Mucosa of descending colon (tissue), 3 donors: ENCODE data around the gene SPRED2. TPM values are rescaled to one million over a fixed set of nuclear protein-coding genes. Genes with fewer than 3 reads are reported as not detected.

ENCODE experiments used
- ATAC-seq: fragments of 200-7000 bp; cut with Tn5 transposase; one replicate; pipeline ENCODE4 v1.9.1; 2020; ENCODE audit warnings: mild to moderate bottlenecking, moderate library complexity
- DNase-seq, 3 donors: peaks; one replicate each; pipeline ENCODE4 v3.0.0-alpha.2; 2020
- H3K36me3 ChIP-seq: fragments of 200-600 bp; one replicate; pipeline ENCODE4 v1.8.0; 2021; ENCODE audit warnings: low read depth, mild to moderate bottlenecking
- H3K4me1 ChIP-seq: fragments of 200-600 bp; one replicate; pipeline ENCODE4 v1.8.0; 2021; ENCODE audit warnings: low read depth, mild to moderate bottlenecking
- H3K4me3 ChIP-seq: fragments of 200-600 bp; one replicate; pipeline ENCODE4 v1.8.0; 2021; ENCODE audit warnings: mild to moderate bottlenecking
- H3K9me3 ChIP-seq: fragments of 200-600 bp; one replicate; pipeline ENCODE4 v1.8.0; 2021; ENCODE audit warnings: mild to moderate bottlenecking
- intact Hi-C, 2 donors: fragments of 100-400 bp; cut with DNase I in 1 of 2; cut with micrococcal nuclease in 1 of 2; formaldehyde crosslinking; loops; one replicate each; pipeline versions ENCODE4 v1.11.0 to v1.11.1; 2022; cut with DNase I, micrococcal nuclease
- total RNA-seq, 3 donors: library from RNA; stranded (reverse); fragmentation: NEBNext Ultra II Directional in 2 of 3; extraction: Animal tissue kit (Norgen Biotek cat#: 25700) in 2 of 3; gene quantifications; one replicate each; pipeline versions ENCODE4 v1.2.1 to v1.2.4, GENCODE V29; 2021 to 2023
- TF ChIP-seq, protein P1 (sequence below): fragments of 200-600 bp; IDR thresholded peaks from one replicate; pipeline ENCODE4 v1.8.0; 2022; ENCODE audit warnings: antibody characterized with exemption, mild to moderate bottlenecking
- donor health status: DM: no; HTN: no; CAD: no; lungs with moderate emphysema.
- donor health status: DM: no; HTN: no; CAD: no.
- donor health status: DM: no; HTN: yes; CAD: no.

Gene SPRED2
- total RNA-seq, 3 donors from 2014 or later = 38.1 to 65.0 (median 43.4) TPM

DNA sequence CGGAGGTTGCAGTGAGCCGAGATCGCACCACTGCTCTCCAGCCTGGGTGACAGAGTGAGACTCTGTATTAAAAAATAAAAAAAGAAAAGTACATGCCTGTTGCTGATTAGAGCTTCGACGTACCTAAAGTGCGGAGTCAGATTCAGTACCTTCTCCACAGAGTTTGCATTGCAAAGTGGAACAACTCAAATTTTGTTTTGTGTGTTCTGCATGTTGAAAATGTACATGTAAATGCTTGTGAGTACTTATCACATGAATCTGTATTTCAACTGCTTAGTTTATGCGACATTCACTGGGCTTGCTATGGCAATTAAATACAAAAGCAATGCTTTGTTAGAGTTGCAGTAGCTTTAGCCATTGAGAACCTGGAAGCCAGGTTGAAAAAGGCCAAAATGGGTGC is 168.4 kb downstream of the SPRED2 start:
- no peaks in the 10 kb centered on the region for H3K9me3 ChIP-seq
- DNase-seq (no peak), ATAC-seq (no peak)
- TF ChIP-seq, protein P1, sequence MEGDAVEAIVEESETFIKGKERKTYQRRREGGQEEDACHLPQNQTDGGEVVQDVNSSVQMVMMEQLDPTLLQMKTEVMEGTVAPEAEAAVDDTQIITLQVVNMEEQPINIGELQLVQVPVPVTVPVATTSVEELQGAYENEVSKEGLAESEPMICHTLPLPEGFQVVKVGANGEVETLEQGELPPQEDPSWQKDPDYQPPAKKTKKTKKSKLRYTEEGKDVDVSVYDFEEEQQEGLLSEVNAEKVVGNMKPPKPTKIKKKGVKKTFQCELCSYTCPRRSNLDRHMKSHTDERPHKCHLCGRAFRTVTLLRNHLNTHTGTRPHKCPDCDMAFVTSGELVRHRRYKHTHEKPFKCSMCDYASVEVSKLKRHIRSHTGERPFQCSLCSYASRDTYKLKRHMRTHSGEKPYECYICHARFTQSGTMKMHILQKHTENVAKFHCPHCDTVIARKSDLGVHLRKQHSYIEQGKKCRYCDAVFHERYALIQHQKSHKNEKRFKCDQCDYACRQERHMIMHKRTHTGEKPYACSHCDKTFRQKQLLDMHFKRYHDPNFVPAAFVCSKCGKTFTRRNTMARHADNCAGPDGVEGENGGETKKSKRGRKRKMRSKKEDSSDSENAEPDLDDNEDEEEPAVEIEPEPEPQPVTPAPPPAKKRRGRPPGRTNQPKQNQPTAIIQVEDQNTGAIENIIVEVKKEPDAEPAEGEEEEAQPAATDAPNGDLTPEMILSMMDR = no peak
- H3K4me1 ChIP-seq = peaks cover 6% of the 10 kb centered on the region
- no peak overlapping the region for H3K4me3 ChIP-seq
- H3K36me3 ChIP-seq = no peaks in the 10 kb centered on the region
- intact Hi-C loops = loop anchor here in 1 of 2 donors (2.0 kb wide), 1 partner anchor 289 kb away; no protein-coding TSS in a partner anchor

DNA sequence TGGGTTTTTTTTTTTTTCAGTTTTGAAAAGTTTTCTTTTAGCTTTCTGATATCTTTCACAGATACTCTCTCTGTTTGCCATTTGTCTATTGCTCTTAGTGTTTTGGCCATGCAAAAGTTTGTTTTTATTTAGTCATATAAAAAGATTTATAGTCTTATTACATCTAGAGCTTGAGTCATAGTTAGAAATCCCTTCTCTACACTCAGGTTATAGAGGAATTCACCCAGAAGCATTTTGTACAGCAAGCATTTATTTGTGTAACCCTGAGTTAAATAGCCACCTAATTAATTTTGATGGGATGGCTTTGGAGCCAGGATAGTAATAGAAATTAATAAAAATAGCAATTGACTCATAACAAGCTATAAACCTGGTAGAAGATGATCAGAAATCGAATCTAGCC is 169.1 kb downstream of the SPRED2 start:
- H3K36me3 ChIP-seq = no peaks in the 10 kb centered on the region
- TF ChIP-seq, protein P1 = no peak
- intact Hi-C loops = no loop called here
- ATAC-seq = no peak
- peaks cover 6% of the 10 kb centered on the region for H3K4me1 ChIP-seq
- H3K4me3 ChIP-seq = no peak overlapping the region
- DNase-seq = no peak
- no peaks in the 10 kb centered on the region for H3K9me3 ChIP-seq

- no peak for DNase-seq
- H3K36me3 ChIP-seq = no peaks in the 10 kb centered on the region
- H3K4me3 ChIP-seq = no peak overlapping the region
- H3K9me3 ChIP-seq = no peaks in the 10 kb centered on the region
- TF ChIP-seq, protein P1 = no peak
- no peak for ATAC-seq
- intact Hi-C loops = no loop called here
- H3K4me1 ChIP-seq = peaks cover under 1% of the 10 kb centered on the region
These were observed 170.7 kb downstream of the SPRED2 start for GRCh38 chr2:65261676-65262075.

Other genes with a start within 250 kb of the SPRED2 start
- gene ACTR2, start 204.8 kb downstream of the SPRED2 start, total RNA-seq = 100 to 1,000 TPM; 235 to 273 (median 268) TPM